GM12878 (cell line): ENCODE data around the gene CAMP. TPM values are rescaled to one million over a fixed set of nuclear protein-coding genes. Genes with fewer than 3 reads are reported as not detected.

Source experiments
- ATAC-seq: fragments of 200-7000 bp; cut with Tn5 transposase; 3 replicates; pipeline ENCODE4 v1.9.1; 2020; ENCODE audit warnings: mild to moderate bottlenecking, moderate library complexity
- BruUV-seq: library from RNA; stranded (reverse); fragments of 400-500 nt; replicated peaks from 2 replicates; lab custom pipeline; 2021; lab: Mats Ljungman, UMichigan
- CTCF ChIA-PET: fragments of 300-600 bp; sonication (Branson Sonifier 250); formaldehyde crosslinking; extraction: SDS; loops from one replicate; lab custom pipeline; 2021; ENCODE audit warnings: inconsistent platforms; lab: Yijun Ruan, JAX
- POLR2A ChIA-PET: fragments of 350-600 bp; formaldehyde crosslinking; extraction: SDS; loops from one replicate; lab custom pipeline; 2021; ENCODE audit warnings: inconsistent platforms; lab: Charles Lee
- RAD21 ChIA-PET: fragments of 300-600 bp; sonication (Branson Sonifier 250); formaldehyde crosslinking; loops from one replicate; lab custom pipeline; 2023; ENCODE audit warnings: antibody characterized with exemption; ENCODE audit not compliant: unreplicated experiment; lab: Charles Lee
- SMC1A ChIA-PET: fragments of 300-600 bp; sonication (Branson Sonifier 250); formaldehyde crosslinking; loops from one replicate; lab custom pipeline; 2023; ENCODE audit not compliant: unreplicated experiment, uncharacterized antibody; lab: Charles Lee
- DNase-seq: peaks from one replicate; pipeline ENCODE4 v3.0.0-alpha.2; 2011; ENCODE audit warnings: low read depth, low spot score
- FAIRE-seq: peaks from 3 replicates; lab custom pipeline; 2011; peaks lifted over from hg19 to GRCh38; lab: Jason Lieb, UNC
- H2AFZ ChIP-seq: 2 replicates; pipeline ENCODE4 v1.6.0; 2011; ENCODE audit warnings: low read depth, low read length, control low read depth; ENCODE audit not compliant: control insufficient read depth
- H3K27ac ChIP-seq: 2 replicates; pipeline ENCODE4 v1.5.1; 2011; ENCODE audit warnings: control low read depth; ENCODE audit not compliant: control insufficient read depth, insufficient read depth
- H3K27me3 ChIP-seq, 2 experiments: replicated peaks in 1 of 2; 2 replicates each; pipeline versions ENCODE4 v1.6.0 to v1.6.1; 2011; ENCODE audit warnings: low read length in 1 of 2; ENCODE audit not compliant: control insufficient read depth in 2 of 2, insufficient read depth in 2 of 2
- H3K36me3 ChIP-seq, 2 experiments: 2 replicates each; pipeline ENCODE4 v1.5.1; 2011; ENCODE audit warnings: low read length in 1 of 2; ENCODE audit not compliant: control insufficient read depth in 2 of 2, insufficient read depth in 2 of 2
- H3K4me1 ChIP-seq: 2 replicates; pipeline ENCODE4 v1.6.1; 2011; ENCODE audit warnings: mild to moderate bottlenecking, low read length, moderate library complexity, mixed read lengths; ENCODE audit not compliant: control insufficient read depth, insufficient read depth
- H3K4me2 ChIP-seq: 2 replicates; pipeline ENCODE4 v1.6.0; 2011; ENCODE audit warnings: control low read depth; ENCODE audit not compliant: control insufficient read depth, insufficient read depth
- H3K4me3 ChIP-seq: fragments of 200-600 bp; sonication (generic); 2 replicates; pipeline ENCODE4 v1.5.1; 2016
- H3K79me2 ChIP-seq: 2 replicates; pipeline ENCODE4 v1.6.0; 2011; ENCODE audit warnings: low read length; ENCODE audit not compliant: control insufficient read depth, insufficient read depth
- H3K9ac ChIP-seq: 2 replicates; pipeline ENCODE4 v1.8.0; 2011; ENCODE audit warnings: low read length, control low read depth, mixed read lengths; ENCODE audit not compliant: control insufficient read depth, insufficient read depth
- H3K9me3 ChIP-seq: replicated peaks from 3 replicates; pipeline ENCODE4 v1.5.1; 2011; ENCODE audit warnings: mild to moderate bottlenecking, low read length; ENCODE audit not compliant: control insufficient read depth, insufficient read depth
- H4K20me1 ChIP-seq: 2 replicates; pipeline ENCODE4 v1.6.0; 2011; ENCODE audit not compliant: control insufficient read depth, insufficient read depth
- BHLHE40 ChIP-seq, 2 experiments: fragments of 450-650 bp in 1 of 2; IDR thresholded peaks; 2 replicates each; pipeline ENCODE4 v1.6.1; 2011 to 2017; ENCODE audit warnings: low read depth in 2 of 2, borderline replicate concordance in 1 of 2, improper control_type of control experiment in 1 of 2, low read length in 1 of 2, mild to moderate bottlenecking in 1 of 2
- FOS ChIP-seq: IDR thresholded peaks from 3 replicates; pipeline ENCODE4 v1.6.1; 2011; ENCODE audit warnings: borderline replicate concordance; ENCODE audit not compliant: insufficient read length; ENCODE audit errors: extremely low read depth
- JUND ChIP-seq: IDR thresholded peaks from 2 replicates; pipeline ENCODE4 v1.6.1; 2012; ENCODE audit warnings: low read depth, mild to moderate bottlenecking, low read length, improper control_type of control experiment, moderate library complexity
- MLLT1 ChIP-seq: fragments of 450-650 bp; IDR thresholded peaks from 2 replicates; pipeline ENCODE4 v1.6.1; 2016; ENCODE audit warnings: mild to moderate bottlenecking
- NFYB ChIP-seq: IDR thresholded peaks from 2 replicates; pipeline ENCODE4 v1.6.1; 2011; ENCODE audit warnings: low read depth, mild to moderate bottlenecking, low read length, improper control_type of control experiment, moderate library complexity; ENCODE audit not compliant: insufficient read depth
- NKRF ChIP-seq: fragments of 450-650 bp; conservative IDR thresholded peaks from 2 replicates; pipeline ENCODE4 v1.6.1; 2017; ENCODE audit warnings: mild to moderate bottlenecking, moderate library complexity
- PAX5 ChIP-seq: IDR thresholded peaks from 2 replicates; pipeline ENCODE4 v1.6.1; 2011; ENCODE audit warnings: low read depth, low read length, borderline replicate concordance
- PKNOX1 ChIP-seq: fragments of 450-650 bp; IDR thresholded peaks from 2 replicates; pipeline ENCODE4 v1.6.1; 2016; ENCODE audit warnings: mild to moderate bottlenecking
- YY1 ChIP-seq: IDR thresholded peaks from 2 replicates; pipeline ENCODE4 v1.6.1; 2011; ENCODE audit warnings: low read depth, mild to moderate bottlenecking, low read length
- ZNF217 ChIP-seq: fragments of 450-650 bp; IDR thresholded peaks from 2 replicates; pipeline ENCODE4 v1.6.1; 2017; ENCODE audit warnings: antibody characterized with exemption, mild to moderate bottlenecking
- ZNF384 ChIP-seq: IDR thresholded peaks from 2 replicates; pipeline ENCODE4 v1.6.1; 2012; ENCODE audit warnings: low read depth, mild to moderate bottlenecking, low read length, improper control_type of control experiment, borderline replicate concordance
- WGBS: methylation state at CpG from one replicate; pipeline ENCODE4 v1.1.6; 2016; ENCODE audit warnings: low lambda C conversion rate; ENCODE audit not compliant: insufficient replicate concordance, insufficient coverage; ENCODE audit errors: missing lambda C conversion rate; 5-methylcytosine and 5-hydroxymethylcytosine counted together
- in situ Hi-C: fragments of 300-500 bp; cut with MboI; formaldehyde crosslinking; loops from 9 replicates; pipeline ENCODE4 v1.14.3; 2018; ENCODE audit warnings: mixed read lengths
- intact Hi-C: fragments of 100-400 bp; cut with micrococcal nuclease; formaldehyde crosslinking; loops from one replicate; pipeline ENCODE4 v1.14.2; 2022; ENCODE audit not compliant: unreplicated experiment
- polyA plus RNA-seq, 11 experiments: library from polyadenylated mRNA; depleted of rRNA in 4 of 11; unstranded in 6 of 11; stranded (reverse) in 5 of 11; fragments of >200 nt; fragmentation: Nextera tagmentation in 4 of 11; fragmentation: Illumina TruSeq in 1 of 11; extraction: Ambion mirVana in 4 of 11; extraction: Trizol in 1 of 11; gene quantifications; 1 replicate in 1 of 11; 2 replicates in 10 of 11; pipeline versions ENCODE4 v1.2.1 to v1.2.3, GENCODE V29; 2011 to 2016; ENCODE audit warnings: inconsistent platforms in 2 of 11, missing spikeins in 2 of 11, low read depth in 1 of 11
- total RNA-seq, 4 experiments: library from RNA; depleted of rRNA in 3 of 4; stranded (reverse); fragments of >200 nt in 3 of 4; fragmentation: Illumina TruSeq in 1 of 4; extraction: Trizol in 1 of 4; gene quantifications; 2 replicates each; pipeline versions ENCODE4 v1.2.1 to v1.2.3, GENCODE V29; 2013 to 2021

CAMP gene
- total and polyA plus RNA-seq, 10 of the 15 experiments (the other 5 are each of a cell fraction or from before 2014, with no cell fraction given): 0.76 to 34.3 (median 7.6) TPM

GRCh38 chr3:48219543-48219942 lies 3.8 kb upstream of the CAMP start:
- WGBS: 48% methylated on average over 3 of the region's 3 CpGs
- POLR2A ChIA-PET: no interaction called here
- CTCF ChIA-PET: interaction anchor here (0.7 to 1.2 kb wide), 2 partner anchors 36 to 217 kb away, joined by 3 to 4 read pairs; no protein-coding TSS in a partner anchor

More at GRCh38 chr3:48219543-48219942, 3.8 kb upstream of the CAMP start:
- FAIRE-seq (no peak), ATAC-seq (no peak), DNase-seq (no peak)
- no peaks in the 10 kb centered on the region for H3K27me3 ChIP-seq
- no peaks in the 10 kb centered on the region for H3K79me2 ChIP-seq
- H3K4me1 ChIP-seq: peaks cover 33% of the 10 kb centered on the region
- no TSS peak for BruUV-seq
- ChIA-PET SMC1A (no interaction called here), RAD21 (no interaction called here)
- TF ChIP-seq JUND: no peak
- no peak for TF ChIP-seq FOS
- TF ChIP-seq PAX5: no peak
- TF ChIP-seq MLLT1: no peak
- no peak for TF ChIP-seq PKNOX1
- TF ChIP-seq ZNF217: no peak
- TF ChIP-seq ZNF384: no peak
- TF ChIP-seq NFYB: no peak
- TF ChIP-seq BHLHE40 (IDR thresholded peaks at IDR 0.05; ENCODE audit: borderline replicate concordance in 1 of 2, low read depth in 2 of 2, low read length in 1 of 2): no peak
- TF ChIP-seq NKRF: no peak
- TF ChIP-seq YY1: no peak
- H3K4me3 ChIP-seq: no peak overlapping the region
- in situ Hi-C loops: no loop called here
- no peak overlapping the region for H3K4me2 ChIP-seq
- H3K27ac ChIP-seq: no peak overlapping the region
- intact Hi-C loops: no loop called here
- H2AFZ ChIP-seq: no peak overlapping the region
- no peaks in the 10 kb centered on the region for H4K20me1 ChIP-seq
- no peak overlapping the region for H3K9ac ChIP-seq
- H3K36me3 ChIP-seq: no peaks in the 10 kb centered on the region
- no peaks in the 10 kb centered on the region; the same call in 2 of the 3 replicates for H3K9me3 ChIP-seq
